Kidney (tissue), 14 donors: Measurements from ENCODE around the gene PDGFB. TPM values are rescaled to one million over a fixed set of nuclear protein-coding genes. Genes with fewer than 3 reads are reported as not detected.

Source experiments
- DNase-seq, 5 donors: peaks; one replicate each; pipeline ENCODE4 v3.0.0-alpha.2; 2013 to 2020
- FAIRE-seq: peaks from 2 replicates; lab custom pipeline; 2012; peaks lifted over from hg19 to GRCh38; lab: Jason Lieb, UNC
- H3K27ac ChIP-seq, 2 donors: one replicate each; pipeline ENCODE4 v1.7.0; 2013; ENCODE audit warnings: low read depth in 2 of 2, low read length in 2 of 2, inconsistent platforms in 1 of 2
- H3K27me3 ChIP-seq: one replicate; pipeline ENCODE4 v1.7.1; 2013; ENCODE audit warnings: low read length, inconsistent platforms; ENCODE audit not compliant: control insufficient read depth, insufficient read depth
- H3K36me3 ChIP-seq, 3 donors: one replicate each; pipeline versions ENCODE4 v1.7.0 to v1.7.1; 2013; ENCODE audit warnings: low read length in 3 of 3, control low read depth in 1 of 3, inconsistent platforms in 1 of 3; ENCODE audit not compliant: insufficient read depth in 3 of 3, control insufficient read depth in 2 of 3
- H3K4me1 ChIP-seq, 3 donors: one replicate each; pipeline versions ENCODE4 v1.7.0 to v1.7.1; 2013; ENCODE audit warnings: low read length in 3 of 3, inconsistent platforms in 1 of 3, low read depth in 1 of 3; ENCODE audit not compliant: control insufficient read depth in 2 of 3, insufficient read depth in 2 of 3
- H3K4me3 ChIP-seq, 3 donors: one replicate each; pipeline versions ENCODE4 v1.7.0 to v1.8.1; 2013; ENCODE audit warnings: low read length in 3 of 3, control low read depth in 1 of 3, inconsistent platforms in 1 of 3
- H3K9ac ChIP-seq, 3 donors: one replicate each; pipeline versions ENCODE4 v1.7.0 to v1.7.1; 2013; ENCODE audit warnings: low read length in 3 of 3, control low read depth in 1 of 3, inconsistent platforms in 1 of 3
- H3K9me3 ChIP-seq, 3 donors: one replicate each; pipeline versions ENCODE4 v1.7.0 to v1.7.1; 2013; ENCODE audit warnings: low read length in 3 of 3, control low read depth in 1 of 3, inconsistent platforms in 1 of 3; ENCODE audit not compliant: control insufficient read depth in 2 of 3, insufficient read depth in 1 of 3
- intact Hi-C: fragments of 100-400 bp; cut with DNase I; formaldehyde crosslinking; loops from one replicate; pipeline ENCODE4 v1.11.1; 2022
- polyA plus RNA-seq: library from polyadenylated mRNA; stranded (reverse); fragments of 350-450 nt; fragmentation: Illumina TruSeq; extraction: RNeasy Lipid Tissue Mini Kit (QIAGEN cat#74804); gene quantifications from one replicate; pipeline ENCODE4 v1.2.3, GENCODE V29; 2014; ENCODE audit warnings: low read depth, low replicate concordance; ENCODE audit not compliant: insufficient read depth
- total RNA-seq: library from RNA; stranded (reverse); fragmentation: NEBNext Ultra II Directional; extraction: Animal tissue kit (Norgen Biotek cat#: 25700); gene quantifications from one replicate; pipeline ENCODE4 v1.2.1, GENCODE V29; 2021
- TF ChIP-seq, protein P1 (sequence below): IDR thresholded peaks from 3 replicates; pipeline ENCODE4 v1.5.1; 2012; ENCODE audit warnings: mild to moderate bottlenecking, moderate library complexity, borderline replicate concordance; ENCODE audit not compliant: insufficient read depth; ENCODE audit errors: extremely low read depth
- donor health status: control.
- donor health status: control.
- donor health status: control.
- donor health status: control.
- donor health status: control.
- donor health status: DM: yes; HTN: yes; CAD: no.
- donor health status: Normal renal cell carcinoma (clear cell type).

The PDGFB gene
- total and polyA plus RNA-seq, 2 donors from 2014 or later, result 10.4 to 14.2 TPM

DNA sequence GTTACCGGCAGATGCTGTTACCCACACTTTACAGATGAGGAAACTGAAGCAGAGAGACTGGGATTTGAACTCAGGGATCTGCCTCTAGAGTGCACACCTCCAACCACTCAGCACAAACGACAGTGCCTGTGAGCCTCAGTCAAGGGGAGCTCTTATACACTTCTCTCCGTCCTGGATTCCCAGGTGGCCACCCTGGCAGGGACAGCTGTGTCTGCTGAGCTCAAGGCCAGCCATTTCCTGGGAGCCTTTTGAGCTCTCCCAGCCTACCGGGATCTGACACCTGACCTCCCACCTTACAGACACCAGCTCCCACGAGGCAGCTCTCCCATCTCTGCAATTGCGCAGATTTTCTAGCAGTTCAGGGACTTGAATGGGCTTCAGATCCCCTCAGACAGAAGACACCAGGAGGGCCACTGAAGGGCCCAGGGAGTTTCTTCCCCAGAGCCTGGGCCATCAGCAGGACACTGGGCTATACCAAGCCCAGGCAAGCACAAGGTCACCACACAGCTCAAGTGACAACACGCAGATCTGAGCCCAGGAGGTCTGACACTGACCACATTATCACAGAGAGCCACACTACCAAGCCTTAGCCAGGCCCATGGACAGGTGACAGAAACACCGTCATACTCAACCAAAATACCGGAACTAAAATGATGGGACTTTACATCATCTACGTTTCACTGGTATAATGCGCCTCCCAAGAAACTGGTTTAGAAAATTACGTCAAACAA lies 17.1 kb downstream of the PDGFB start:
- DNase-seq (peak in 1 of 5 donors; percentile 34), FAIRE-seq (no peak)
- no peak overlapping the region for H3K27ac ChIP-seq
- H3K4me3 ChIP-seq, result no peak overlapping the region
- no peak overlapping the region for H3K9ac ChIP-seq
- peaks cover 0 to 38% (median 18%) of the 10 kb centered on the region in 3 donors for H3K36me3 ChIP-seq
- intact Hi-C loops, result no loop called here
- H3K4me1 ChIP-seq, result peaks cover 0 to 6% (median 0%) of the 10 kb centered on the region in 3 donors
- TF ChIP-seq, protein P1, sequence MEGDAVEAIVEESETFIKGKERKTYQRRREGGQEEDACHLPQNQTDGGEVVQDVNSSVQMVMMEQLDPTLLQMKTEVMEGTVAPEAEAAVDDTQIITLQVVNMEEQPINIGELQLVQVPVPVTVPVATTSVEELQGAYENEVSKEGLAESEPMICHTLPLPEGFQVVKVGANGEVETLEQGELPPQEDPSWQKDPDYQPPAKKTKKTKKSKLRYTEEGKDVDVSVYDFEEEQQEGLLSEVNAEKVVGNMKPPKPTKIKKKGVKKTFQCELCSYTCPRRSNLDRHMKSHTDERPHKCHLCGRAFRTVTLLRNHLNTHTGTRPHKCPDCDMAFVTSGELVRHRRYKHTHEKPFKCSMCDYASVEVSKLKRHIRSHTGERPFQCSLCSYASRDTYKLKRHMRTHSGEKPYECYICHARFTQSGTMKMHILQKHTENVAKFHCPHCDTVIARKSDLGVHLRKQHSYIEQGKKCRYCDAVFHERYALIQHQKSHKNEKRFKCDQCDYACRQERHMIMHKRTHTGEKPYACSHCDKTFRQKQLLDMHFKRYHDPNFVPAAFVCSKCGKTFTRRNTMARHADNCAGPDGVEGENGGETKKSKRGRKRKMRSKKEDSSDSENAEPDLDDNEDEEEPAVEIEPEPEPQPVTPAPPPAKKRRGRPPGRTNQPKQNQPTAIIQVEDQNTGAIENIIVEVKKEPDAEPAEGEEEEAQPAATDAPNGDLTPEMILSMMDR, result no peak
- H3K9me3 ChIP-seq, result no peaks in the 10 kb centered on the region
- no peaks in the 10 kb centered on the region for H3K27me3 ChIP-seq

DNA sequence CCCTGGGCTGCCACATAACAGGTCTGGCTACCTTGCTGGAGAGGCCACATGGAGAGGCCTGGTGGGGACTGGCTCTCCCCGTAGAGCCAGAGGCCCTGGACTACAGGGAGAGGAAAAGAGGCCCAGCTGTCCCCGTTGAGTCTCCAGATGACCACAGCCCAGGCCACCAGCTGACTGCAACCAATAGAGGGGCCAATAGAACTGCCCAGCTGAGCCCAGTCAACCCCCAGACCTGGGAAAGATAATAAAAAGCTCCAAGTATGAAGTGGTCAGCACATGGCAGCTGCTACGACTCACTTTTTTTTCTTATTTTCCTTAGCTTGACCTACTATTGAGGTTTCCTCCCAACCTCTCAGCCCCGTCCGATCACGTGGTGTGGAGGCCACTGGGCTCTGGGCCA lies 18.4 kb downstream of the PDGFB start:
- no peak overlapping the region for H3K9ac ChIP-seq
- H3K27me3 ChIP-seq, result no peaks in the 10 kb centered on the region
- peaks cover 0 to 6% (median 0%) of the 10 kb centered on the region in 3 donors for H3K4me1 ChIP-seq
- intact Hi-C loops, result no loop called here
- no peak for FAIRE-seq
- H3K27ac ChIP-seq, result no peak overlapping the region
- H3K4me3 ChIP-seq, result no peak overlapping the region
- no peaks in the 10 kb centered on the region for H3K9me3 ChIP-seq
- peak in 3 of 5 donors; percentile 21 to 50 (median 31) for DNase-seq
- TF ChIP-seq, protein P1, result no peak
- H3K36me3 ChIP-seq, result peaks cover 0 to 40% (median 18%) of the 10 kb centered on the region in 3 donors

DNA sequence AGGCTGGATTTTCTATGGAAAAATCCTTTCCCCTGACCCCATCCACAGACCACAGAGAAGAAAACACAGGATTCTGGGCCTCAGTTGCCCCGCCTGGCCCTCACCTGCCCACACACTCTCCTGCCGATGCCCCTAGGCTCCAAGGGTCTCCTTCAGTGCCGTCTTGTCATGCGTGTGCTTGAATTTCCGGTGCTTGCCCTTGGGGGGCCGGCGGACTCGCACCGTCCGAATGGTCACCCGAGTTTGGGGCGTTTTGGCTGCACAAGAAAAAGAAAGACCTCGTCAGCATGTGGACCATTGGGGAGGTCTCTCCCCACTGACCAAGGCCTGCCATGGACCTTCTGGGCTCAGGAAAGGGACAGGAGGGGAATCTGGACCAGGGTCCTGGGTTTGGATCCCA lies 19.2 kb downstream of the PDGFB start:
- no peak for FAIRE-seq

More for the DNA sequence above, 19.2 kb downstream of the PDGFB start:
- Histone ChIP-seq H3K9me3 (no peaks in the 10 kb centered on the region), H3K9ac (no peak overlapping the region), H3K27me3 (no peaks in the 10 kb centered on the region), H3K27ac (no peak overlapping the region), H3K36me3 (peaks cover 0 to 32% (median 18%) of the 10 kb centered on the region in 3 donors), H3K4me1 (peaks cover 0 to 3% (median 0%) of the 10 kb centered on the region in 3 donors), H3K4me3 (no peak overlapping the region)
- intact Hi-C loops, result no loop called here
- TF ChIP-seq, protein P1, result no peak
- peak in 1 of 5 donors; percentile 18 for DNase-seq
